ENCODE measurements around the gene APOBEC3A.

APOBEC3A gene

DNA sequence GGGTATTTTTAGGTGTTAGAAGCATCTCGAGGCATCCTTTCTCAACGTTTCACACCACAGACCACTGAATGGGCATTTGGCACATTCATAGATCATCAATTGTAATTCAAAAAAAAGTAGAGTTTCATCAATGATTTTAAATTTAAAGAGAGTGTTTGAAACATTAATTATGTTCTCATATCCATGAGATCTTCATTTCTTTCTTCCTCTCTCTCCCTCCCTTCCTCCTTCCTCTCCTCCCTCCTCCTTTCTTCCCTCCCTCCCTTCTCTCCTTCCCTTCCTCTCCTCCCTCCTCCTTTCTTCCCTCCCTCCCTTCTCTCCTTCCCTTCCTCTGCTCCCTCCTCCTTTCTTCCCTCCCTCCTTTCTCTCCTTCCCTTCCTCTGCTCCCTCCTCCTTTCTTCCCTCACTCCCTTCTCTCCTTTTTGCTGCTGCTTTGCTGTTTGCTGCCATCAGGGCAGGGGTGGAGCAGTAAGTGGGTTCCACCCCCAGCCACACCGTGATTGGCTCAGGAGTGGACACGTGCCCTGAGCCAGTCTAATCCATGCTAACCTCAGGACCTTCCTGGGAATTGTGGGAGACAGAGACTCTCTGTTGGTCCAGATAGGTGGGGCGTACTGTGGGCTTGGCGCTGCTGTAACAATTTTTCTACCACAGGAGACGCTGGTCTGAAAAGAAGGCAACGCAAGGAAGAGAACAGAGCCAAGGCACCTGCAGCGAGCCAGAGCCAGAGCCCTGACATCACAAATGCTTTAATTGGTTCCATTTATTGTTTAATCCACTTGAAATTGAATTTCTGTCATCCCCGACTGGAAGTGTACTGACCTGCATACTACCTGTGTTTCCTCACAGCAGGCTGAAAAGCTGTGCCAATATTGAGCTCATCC is 33.7 kb upstream of the APOBEC3A start:
- TF ChIP-seq, protein P1, sequence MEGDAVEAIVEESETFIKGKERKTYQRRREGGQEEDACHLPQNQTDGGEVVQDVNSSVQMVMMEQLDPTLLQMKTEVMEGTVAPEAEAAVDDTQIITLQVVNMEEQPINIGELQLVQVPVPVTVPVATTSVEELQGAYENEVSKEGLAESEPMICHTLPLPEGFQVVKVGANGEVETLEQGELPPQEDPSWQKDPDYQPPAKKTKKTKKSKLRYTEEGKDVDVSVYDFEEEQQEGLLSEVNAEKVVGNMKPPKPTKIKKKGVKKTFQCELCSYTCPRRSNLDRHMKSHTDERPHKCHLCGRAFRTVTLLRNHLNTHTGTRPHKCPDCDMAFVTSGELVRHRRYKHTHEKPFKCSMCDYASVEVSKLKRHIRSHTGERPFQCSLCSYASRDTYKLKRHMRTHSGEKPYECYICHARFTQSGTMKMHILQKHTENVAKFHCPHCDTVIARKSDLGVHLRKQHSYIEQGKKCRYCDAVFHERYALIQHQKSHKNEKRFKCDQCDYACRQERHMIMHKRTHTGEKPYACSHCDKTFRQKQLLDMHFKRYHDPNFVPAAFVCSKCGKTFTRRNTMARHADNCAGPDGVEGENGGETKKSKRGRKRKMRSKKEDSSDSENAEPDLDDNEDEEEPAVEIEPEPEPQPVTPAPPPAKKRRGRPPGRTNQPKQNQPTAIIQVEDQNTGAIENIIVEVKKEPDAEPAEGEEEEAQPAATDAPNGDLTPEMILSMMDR (IDR thresholded peaks at IDR 0.05; ENCODE audit: control insufficient read depth, extremely low read depth, insufficient read depth): peak; percentile 44
- H3K4me3 ChIP-seq (ENCODE audit: low read depth, low read length): peak overlapping the region; percentile 45
- peak; percentile 90 for DNase-seq (ENCODE audit: low read depth)

DNA sequence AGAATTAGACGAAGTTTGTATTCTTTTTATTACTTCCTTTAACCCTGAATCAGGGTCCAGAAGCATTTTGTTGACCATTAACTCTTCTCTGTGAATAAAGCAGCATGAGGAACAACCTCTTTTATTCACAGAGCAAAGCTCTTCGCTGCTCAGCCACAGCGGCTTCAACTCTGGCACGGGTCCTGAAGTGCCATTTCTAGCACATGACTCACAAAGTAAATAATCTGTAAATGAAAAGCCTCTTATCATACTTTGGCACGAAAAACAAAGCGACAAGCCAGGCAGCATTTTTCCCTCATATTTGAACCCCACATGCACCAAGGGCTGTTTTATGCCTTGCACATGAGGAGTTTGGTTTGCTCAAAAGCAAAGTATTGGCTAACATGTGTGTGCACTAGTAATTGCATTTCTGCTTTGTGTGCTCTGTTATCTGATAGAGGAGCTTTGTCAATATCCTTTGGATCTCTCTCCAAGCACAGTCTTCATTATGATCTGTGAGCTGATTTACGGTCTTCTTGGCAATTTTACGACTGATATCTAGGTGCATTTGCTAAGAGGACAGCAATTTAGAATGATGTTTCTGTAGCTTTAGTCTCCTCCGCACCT is 33.0 kb upstream of the APOBEC3A start:
- H3K4me3 ChIP-seq (ENCODE audit: low read depth, low read length): peak overlapping the region; percentile 45
- peak; percentile 79 for DNase-seq (ENCODE audit: low read depth)
- TF ChIP-seq, protein P1 (IDR thresholded peaks at IDR 0.05; ENCODE audit: control insufficient read depth, extremely low read depth, insufficient read depth): no peak

GRCh38 chr22:38925571-38926041 is 31.8 kb upstream of the APOBEC3A start:
- DNase-seq (ENCODE audit: low read depth): no peak
- TF ChIP-seq, protein P1 (IDR thresholded peaks at IDR 0.05; ENCODE audit: control insufficient read depth, extremely low read depth, insufficient read depth): no peak
- no peak overlapping the region for H3K4me3 ChIP-seq (ENCODE audit: low read depth, low read length)

- TF ChIP-seq, protein P1 (IDR thresholded peaks at IDR 0.05; ENCODE audit: control insufficient read depth, extremely low read depth, insufficient read depth): no peak
- no peak overlapping the region for H3K4me3 ChIP-seq (ENCODE audit: low read depth, low read length)
- DNase-seq (ENCODE audit: low read depth): no peak
Observed at GRCh38 chr22:38927033-38927781, 30.2 kb upstream of the APOBEC3A start.

DNA sequence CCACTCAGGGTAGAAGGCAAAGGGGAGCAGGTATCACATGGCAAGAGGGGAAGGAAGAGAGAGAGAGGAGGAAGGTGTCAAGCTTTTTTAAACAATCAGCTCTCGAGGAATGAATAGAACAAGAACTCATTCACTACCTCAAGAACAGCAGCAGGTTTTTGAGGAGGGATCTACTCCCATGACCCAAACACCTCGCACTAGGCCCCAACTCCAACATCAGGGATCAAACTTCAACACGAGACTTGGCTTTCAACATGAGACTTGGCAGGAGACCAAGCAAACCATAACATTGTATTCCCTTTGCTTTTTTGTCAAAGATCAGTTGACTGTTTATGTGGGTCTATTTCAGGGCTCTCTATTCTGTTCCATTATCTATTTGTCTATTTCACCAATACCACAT is 26.9 kb upstream of the APOBEC3A start:
- H3K4me3 ChIP-seq (ENCODE audit: low read depth, low read length): no peak overlapping the region
- TF ChIP-seq, protein P1 (IDR thresholded peaks at IDR 0.05; ENCODE audit: control insufficient read depth, extremely low read depth, insufficient read depth): no peak
- no peak for DNase-seq (ENCODE audit: low read depth)

DNA sequence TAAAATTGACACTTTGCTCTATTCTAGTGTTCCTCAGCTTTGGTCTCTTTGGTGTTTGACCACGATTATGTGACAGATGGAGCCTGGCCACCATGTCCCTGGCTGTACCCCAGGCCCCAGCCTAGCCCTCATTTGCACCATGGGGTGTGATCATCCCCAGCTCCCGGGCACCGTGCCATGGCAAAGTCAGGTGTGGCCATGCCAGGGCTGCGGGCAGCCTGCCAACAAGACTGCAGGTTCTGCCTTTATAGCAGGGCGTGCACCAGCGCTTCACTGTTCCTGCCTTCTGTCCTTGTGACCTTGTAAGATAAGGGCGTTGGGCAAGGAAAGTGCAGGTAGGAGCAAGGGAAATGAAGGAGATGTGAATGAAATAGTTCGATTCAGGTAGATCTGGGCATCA is 22.4 kb upstream of the APOBEC3A start:
- DNase-seq (ENCODE audit: low read depth): peak; percentile 88
- H3K4me3 ChIP-seq (ENCODE audit: low read depth, low read length): no peak overlapping the region
- TF ChIP-seq, protein P1 (IDR thresholded peaks at IDR 0.05; ENCODE audit: control insufficient read depth, extremely low read depth, insufficient read depth): no peak
